Hepatocyte (in vitro differentiated cells): ENCODE measurements around the gene COL19A1. TPM values are rescaled to one million over a fixed set of nuclear protein-coding genes. Genes with fewer than 3 reads are reported as not detected.

Source experiments
- DNase-seq: peaks from one replicate; pipeline ENCODE4 v3.0.0-alpha.2; 2016; ENCODE audit warnings: low spot score
- H2AFZ ChIP-seq: fragments of 200-600 bp; sonication (generic); 2 replicates; pipeline ENCODE4 v1.6.0; 2016; ENCODE audit warnings: antibody characterized with exemption, mild to moderate bottlenecking
- H3K27ac ChIP-seq: fragments of 200-600 bp; sonication (generic); 2 replicates; pipeline ENCODE4 v1.5.1; 2016; ENCODE audit warnings: mild to moderate bottlenecking
- H3K27me3 ChIP-seq: fragments of 200-600 bp; sonication (generic); 2 replicates; pipeline ENCODE4 v1.6.1; 2016
- H3K36me3 ChIP-seq: fragments of 200-600 bp; sonication (generic); replicated peaks from 2 replicates; pipeline ENCODE4 v1.5.1; 2016; ENCODE audit warnings: low read depth; ENCODE audit not compliant: insufficient read depth
- H3K4me1 ChIP-seq: fragments of 200-600 bp; sonication (generic); 2 replicates; pipeline ENCODE4 v1.5.1; 2016; ENCODE audit warnings: mild to moderate bottlenecking, moderate library complexity; ENCODE audit not compliant: insufficient read depth
- H3K4me2 ChIP-seq: fragments of 200-600 bp; sonication (generic); 2 replicates; pipeline ENCODE4 v1.6.0; 2016
- H3K4me3 ChIP-seq: fragments of 200-600 bp; sonication (generic); 2 replicates; pipeline ENCODE4 v1.5.1; 2016; ENCODE audit warnings: mild to moderate bottlenecking
- H3K79me2 ChIP-seq: fragments of 200-600 bp; sonication (generic); 2 replicates; pipeline ENCODE4 v1.6.0; 2017; ENCODE audit warnings: mild to moderate bottlenecking
- H3K9me2 ChIP-seq: fragments of 200-600 bp; sonication (generic); replicated peaks from 2 replicates; pipeline ENCODE4 v1.6.0; 2017; ENCODE audit warnings: mild to moderate bottlenecking; ENCODE audit not compliant: insufficient read depth
- H3K9me3 ChIP-seq: fragments of 200-600 bp; sonication (generic); 2 replicates; pipeline ENCODE4 v1.5.1; 2016; ENCODE audit warnings: low read depth, mild to moderate bottlenecking
- H4K20me1 ChIP-seq: fragments of 200-600 bp; sonication (generic); 2 replicates; pipeline ENCODE4 v1.6.0; 2016; ENCODE audit warnings: mild to moderate bottlenecking; ENCODE audit not compliant: insufficient read depth, poor library complexity, severe bottlenecking
- EZH2 ChIP-seq: fragments of 200-600 bp; sonication (generic); IDR thresholded peaks from 2 replicates; pipeline ENCODE4 v1.6.1; 2016; ENCODE audit warnings: antibody characterized with exemption, mild to moderate bottlenecking, borderline replicate concordance
- EZH2phosphoT487 ChIP-seq: fragments of 200-600 bp; sonication (generic); IDR thresholded peaks from one replicate; pipeline ENCODE4 v1.6.1; 2018; ENCODE audit warnings: antibody characterized with exemption, mild to moderate bottlenecking, low read depth, moderate library complexity; ENCODE audit not compliant: unreplicated experiment, severe bottlenecking
- WGBS: methylation state at CpG from one replicate; pipeline ENCODE4 v1.1.6; 2016; ENCODE audit warnings: low lambda C conversion rate; ENCODE audit errors: missing lambda C conversion rate; 5-methylcytosine and 5-hydroxymethylcytosine counted together
- polyA plus RNA-seq: library from polyadenylated mRNA; unstranded; fragments of >200 nt; fragmentation: Nextera tagmentation; extraction: Ambion mirVana; gene quantifications from 2 replicates; pipeline ENCODE4 v1.2.1, GENCODE V29; 2016
- total RNA-seq: library from RNA; depleted of rRNA; stranded (reverse); fragments of >200 nt; gene quantifications from 2 replicates; pipeline ENCODE4 v1.2.3, GENCODE V29; 2014
- TF ChIP-seq, protein P1 (sequence below): fragments of 200-600 bp; sonication (generic); IDR thresholded peaks from 2 replicates; pipeline ENCODE4 v1.5.1; 2016; ENCODE audit warnings: antibody characterized with exemption, mild to moderate bottlenecking; ENCODE audit not compliant: poor library complexity

The COL19A1 gene
- total and polyA plus RNA-seq, 2 experiments from 2014 or later, result 1.1 to 1.2 TPM

- H3K4me1 ChIP-seq, result no peaks in the 10 kb centered on the region
- no peak overlapping the region for H3K4me2 ChIP-seq
- H3K9me2 ChIP-seq, result no peaks in the 10 kb centered on the region
- no peaks in the 10 kb centered on the region for H3K9me3 ChIP-seq
- H3K36me3 ChIP-seq, result no peaks in the 10 kb centered on the region
- no peaks in the 10 kb centered on the region for H3K27me3 ChIP-seq
- no peak overlapping the region for H2AFZ ChIP-seq
- H3K79me2 ChIP-seq, result no peaks in the 10 kb centered on the region
- no peak overlapping the region for H3K4me3 ChIP-seq
- DNase-seq, result no peak
- TF ChIP-seq, protein P1, sequence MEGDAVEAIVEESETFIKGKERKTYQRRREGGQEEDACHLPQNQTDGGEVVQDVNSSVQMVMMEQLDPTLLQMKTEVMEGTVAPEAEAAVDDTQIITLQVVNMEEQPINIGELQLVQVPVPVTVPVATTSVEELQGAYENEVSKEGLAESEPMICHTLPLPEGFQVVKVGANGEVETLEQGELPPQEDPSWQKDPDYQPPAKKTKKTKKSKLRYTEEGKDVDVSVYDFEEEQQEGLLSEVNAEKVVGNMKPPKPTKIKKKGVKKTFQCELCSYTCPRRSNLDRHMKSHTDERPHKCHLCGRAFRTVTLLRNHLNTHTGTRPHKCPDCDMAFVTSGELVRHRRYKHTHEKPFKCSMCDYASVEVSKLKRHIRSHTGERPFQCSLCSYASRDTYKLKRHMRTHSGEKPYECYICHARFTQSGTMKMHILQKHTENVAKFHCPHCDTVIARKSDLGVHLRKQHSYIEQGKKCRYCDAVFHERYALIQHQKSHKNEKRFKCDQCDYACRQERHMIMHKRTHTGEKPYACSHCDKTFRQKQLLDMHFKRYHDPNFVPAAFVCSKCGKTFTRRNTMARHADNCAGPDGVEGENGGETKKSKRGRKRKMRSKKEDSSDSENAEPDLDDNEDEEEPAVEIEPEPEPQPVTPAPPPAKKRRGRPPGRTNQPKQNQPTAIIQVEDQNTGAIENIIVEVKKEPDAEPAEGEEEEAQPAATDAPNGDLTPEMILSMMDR, result no peak
- no peak for TF ChIP-seq EZH2phosphoT487
- TF ChIP-seq EZH2, result no peak
- 88% methylated on average over 3 of the region's 3 CpGs for WGBS
- H3K27ac ChIP-seq, result no peak overlapping the region
- no peaks in the 10 kb centered on the region for H4K20me1 ChIP-seq
These were observed 107.4 kb downstream of the COL19A1 start for GRCh38 chr6:69973763-69974162.

- H3K4me2 ChIP-seq, result no peak overlapping the region
- TF ChIP-seq EZH2 (no peak), EZH2phosphoT487 (no peak)
- TF ChIP-seq, protein P1, result no peak
- no peaks in the 10 kb centered on the region for H3K9me3 ChIP-seq
- H3K9me2 ChIP-seq, result no peaks in the 10 kb centered on the region
- DNase-seq, result peak; percentile 78
- no peaks in the 10 kb centered on the region for H3K36me3 ChIP-seq
- no peak overlapping the region for H2AFZ ChIP-seq
- H3K4me1 ChIP-seq, result no peaks in the 10 kb centered on the region
- no peaks in the 10 kb centered on the region for H3K27me3 ChIP-seq
- no peaks in the 10 kb centered on the region for H4K20me1 ChIP-seq
- H3K27ac ChIP-seq, result no peak overlapping the region
- H3K4me3 ChIP-seq, result no peak overlapping the region
- no peaks in the 10 kb centered on the region for H3K79me2 ChIP-seq
- 50% methylated on average over 2 of the region's 2 CpGs for WGBS
These were observed 107.8 kb downstream of the COL19A1 start for GRCh38 chr6:69974193-69974592.

DNA sequence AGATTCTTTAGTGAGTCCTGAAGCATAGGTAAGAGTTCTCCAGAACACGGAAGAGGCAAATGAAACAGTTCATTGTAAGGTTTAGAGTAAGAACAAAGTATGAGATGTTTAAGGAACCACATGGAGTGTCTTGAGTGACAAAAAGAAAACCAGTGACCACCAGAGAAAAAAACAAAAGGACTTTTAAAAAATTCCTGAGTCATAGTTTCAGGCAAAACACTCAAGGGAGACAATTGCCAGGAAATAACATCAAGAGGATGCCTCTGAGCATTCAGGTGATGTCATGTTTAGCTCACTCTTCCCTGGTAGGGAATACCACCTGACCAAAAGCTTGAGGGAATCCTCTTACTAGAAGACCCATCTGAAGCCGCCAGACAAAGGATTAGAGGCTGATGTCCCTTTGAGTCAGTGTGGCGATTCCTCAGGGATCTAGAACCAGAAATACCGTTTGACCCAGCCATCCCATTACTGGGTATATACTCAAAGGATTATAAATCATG lies 110.3 kb downstream of the COL19A1 start:
- Histone ChIP-seq H4K20me1 (no peaks in the 10 kb centered on the region), H3K9me3 (no peaks in the 10 kb centered on the region), H2AFZ (no peak overlapping the region), H3K79me2 (no peaks in the 10 kb centered on the region), H3K36me3 (no peaks in the 10 kb centered on the region), H3K9me2 (no peaks in the 10 kb centered on the region), H3K27me3 (no peaks in the 10 kb centered on the region), H3K4me3 (no peak overlapping the region), H3K4me1 (no peaks in the 10 kb centered on the region), H3K4me2 (no peak overlapping the region), H3K27ac (no peak overlapping the region)
- TF ChIP-seq EZH2phosphoT487, result no peak
- no peak for TF ChIP-seq EZH2
- TF ChIP-seq, protein P1, result no peak
- 94% methylated on average over 4 of the region's 4 CpGs for WGBS
- DNase-seq, result no peak

DNA sequence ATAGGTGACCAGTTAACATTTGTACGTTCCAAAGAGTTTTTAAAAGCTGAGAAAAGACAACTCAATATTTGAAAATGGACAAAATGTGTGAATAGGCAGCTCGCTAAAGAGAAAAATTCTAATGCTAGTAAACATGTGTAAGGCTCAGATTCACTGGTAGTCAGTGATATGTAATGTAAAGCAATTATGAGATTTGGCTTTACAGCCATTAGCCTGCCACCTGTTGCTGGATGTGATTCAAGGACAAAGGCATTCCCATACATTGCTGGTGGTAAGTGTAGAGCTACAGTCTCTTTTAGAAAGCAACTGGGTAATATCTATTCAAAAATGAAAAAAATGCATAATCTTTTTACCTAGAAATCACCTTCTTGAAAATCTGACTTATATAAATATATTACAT lies 114.3 kb downstream of the COL19A1 start:
- Histone ChIP-seq H3K4me3 (no peak overlapping the region), H4K20me1 (no peaks in the 10 kb centered on the region), H3K4me1 (no peaks in the 10 kb centered on the region), H2AFZ (no peak overlapping the region), H3K27me3 (no peaks in the 10 kb centered on the region), H3K27ac (no peak overlapping the region), H3K4me2 (no peak overlapping the region), H3K79me2 (no peaks in the 10 kb centered on the region), H3K36me3 (no peaks in the 10 kb centered on the region), H3K9me2 (no peaks in the 10 kb centered on the region), H3K9me3 (no peaks in the 10 kb centered on the region)
- 80% methylated on average over 2 of the region's 2 CpGs for WGBS
- DNase-seq, result no peak
- TF ChIP-seq EZH2phosphoT487 (no peak), EZH2 (no peak)
- TF ChIP-seq, protein P1, result no peak
